Liver (tissue), 9 donors: ENCODE data around the gene GCN1. TPM values are rescaled to one million over a fixed set of nuclear protein-coding genes. Genes with fewer than 3 reads are reported as not detected.

Source experiments
- DNase-seq: peaks from one replicate; pipeline ENCODE4 v3.0.0-alpha.2; 2017; ENCODE audit warnings: low spot score
- H3K27ac ChIP-seq, 2 donors: one replicate each; pipeline ENCODE4 v1.7.0; 2013; ENCODE audit warnings: inconsistent platforms in 2 of 2, low read length in 2 of 2, control low read depth in 1 of 2, low read depth in 1 of 2, mild to moderate bottlenecking in 1 of 2
- H3K27me3 ChIP-seq, 4 donors: one replicate each; pipeline versions ENCODE4 v1.6.1 to v1.7.0; 2013; ENCODE audit warnings: low read length in 3 of 4, inconsistent platforms in 1 of 4, mild to moderate bottlenecking in 1 of 4, moderate library complexity in 1 of 4; ENCODE audit not compliant: control insufficient read depth in 4 of 4, insufficient read depth in 4 of 4
- H3K36me3 ChIP-seq, 4 donors: one replicate each; pipeline versions ENCODE4 v1.6.1 to v1.7.0; 2013; ENCODE audit warnings: low read length in 3 of 4, mild to moderate bottlenecking in 3 of 4, low read depth in 1 of 4, moderate library complexity in 1 of 4; ENCODE audit not compliant: control insufficient read depth in 4 of 4, insufficient read depth in 3 of 4
- H3K4me1 ChIP-seq, 4 donors: one replicate each; pipeline versions ENCODE4 v1.6.1 to v1.7.0; 2013; ENCODE audit warnings: low read length in 3 of 4, mild to moderate bottlenecking in 3 of 4, moderate library complexity in 1 of 4; ENCODE audit not compliant: control insufficient read depth in 4 of 4, insufficient read depth in 4 of 4
- H3K4me3 ChIP-seq, 3 donors: one replicate each; pipeline versions ENCODE4 v1.6.1 to v1.7.0; 2013; ENCODE audit warnings: low read length in 3 of 3, control low read depth in 1 of 3, low read depth in 1 of 3, mild to moderate bottlenecking in 1 of 3
- H3K9ac ChIP-seq, 2 donors: one replicate each; pipeline ENCODE4 v1.7.0; 2013; ENCODE audit warnings: low read length in 2 of 2, mild to moderate bottlenecking in 2 of 2, moderate library complexity in 2 of 2, control low read depth in 1 of 2, low read depth in 1 of 2
- H3K9me3 ChIP-seq, 4 donors: one replicate each; pipeline versions ENCODE4 v1.6.1 to v1.7.0; 2013; ENCODE audit warnings: low read length in 3 of 4; ENCODE audit not compliant: control insufficient read depth in 4 of 4
- EGR1 ChIP-seq, 2 donors: IDR thresholded peaks; 2 replicates each; pipeline ENCODE4 v1.6.1; 2016 to 2018; ENCODE audit warnings: antibody characterized with exemption in 2 of 2, low read depth in 2 of 2
- FOXA1 ChIP-seq: IDR thresholded peaks from 2 replicates; pipeline ENCODE4 v1.6.1; 2016; ENCODE audit warnings: antibody characterized with exemption
- FOXA2 ChIP-seq: IDR thresholded peaks from 2 replicates; pipeline ENCODE4 v1.6.1; 2016; ENCODE audit warnings: antibody characterized with exemption
- GABPA ChIP-seq, 2 donors: IDR thresholded peaks in 1 of 2; conservative IDR thresholded peaks in 1 of 2; 2 replicates each; pipeline ENCODE4 v1.6.1; 2016; ENCODE audit warnings: antibody characterized with exemption in 2 of 2, mild to moderate bottlenecking in 1 of 2, moderate library complexity in 1 of 2
- HNF4A ChIP-seq, 2 donors: conservative IDR thresholded peaks; 2 replicates each; pipeline ENCODE4 v1.6.1; 2016; ENCODE audit warnings: antibody characterized with exemption in 2 of 2, mild to moderate bottlenecking in 2 of 2
- HNF4G ChIP-seq: IDR thresholded peaks from 2 replicates; pipeline ENCODE4 v1.6.1; 2016; ENCODE audit warnings: antibody characterized with exemption
- JUND ChIP-seq, 2 donors: IDR thresholded peaks; 2 replicates each; pipeline ENCODE4 v1.6.1; 2016; ENCODE audit warnings: antibody characterized with exemption in 2 of 2
- MAX ChIP-seq: IDR thresholded peaks from 2 replicates; pipeline ENCODE4 v1.6.1; 2016; ENCODE audit warnings: antibody characterized with exemption
- NR2F2 ChIP-seq: IDR thresholded peaks from 2 replicates; pipeline ENCODE4 v1.6.1; 2016; ENCODE audit warnings: antibody characterized with exemption
- RAD21 ChIP-seq, 2 donors: IDR thresholded peaks; 2 replicates each; pipeline ENCODE4 v1.6.1; 2016; ENCODE audit warnings: antibody characterized with exemption in 2 of 2, mild to moderate bottlenecking in 2 of 2
- RXRA ChIP-seq, 2 donors: IDR thresholded peaks; 2 replicates each; pipeline ENCODE4 v1.6.1; 2017 to 2018; ENCODE audit warnings: antibody characterized with exemption in 2 of 2, mild to moderate bottlenecking in 1 of 2
- SP1 ChIP-seq: IDR thresholded peaks from 2 replicates; pipeline ENCODE4 v1.6.1; 2018; ENCODE audit warnings: antibody characterized with exemption, mild to moderate bottlenecking
- TAF1 ChIP-seq: conservative IDR thresholded peaks from 2 replicates; pipeline ENCODE4 v1.6.1; 2016; ENCODE audit warnings: antibody characterized with exemption, mild to moderate bottlenecking
- YY1 ChIP-seq: IDR thresholded peaks from 2 replicates; pipeline ENCODE4 v1.6.1; 2016; ENCODE audit warnings: antibody characterized with exemption, mild to moderate bottlenecking
- WGBS: extraction: QIAGEN DNeasy Blood & Tissue Kit; methylation state at CpG from one replicate; pipeline ENCODE4 v1.1.7; 2013; 5-methylcytosine and 5-hydroxymethylcytosine counted together
- polyA plus RNA-seq, 2 donors: library from polyadenylated mRNA; stranded (reverse) in 1 of 2; unstranded in 1 of 2; fragments of 200-250 nt in 1 of 2; fragments of >200 nt in 1 of 2; fragmentation: Nextera tagmentation in 1 of 2; extraction: Ambion mirVana in 1 of 2; gene quantifications; one replicate each; pipeline versions ENCODE4 v1.2.1 to v1.2.3, GENCODE V29; 2013 to 2015
- total RNA-seq, 2 donors: library from RNA; depleted of rRNA; stranded (reverse); fragments of >200 nt; gene quantifications; one replicate each; pipeline ENCODE4 v1.2.3, GENCODE V29; 2014
- TF ChIP-seq, protein P1 (sequence below): fragments of 150-350 bp; IDR thresholded peaks from 2 replicates; pipeline ENCODE4 v1.5.1; 2017; ENCODE audit warnings: improper control_type of control experiment, low read depth, low read length; ENCODE audit not compliant: missing input control
- TF ChIP-seq, protein P2 (sequence below): IDR thresholded peaks from 2 replicates; pipeline ENCODE4 v1.6.1; 2016; ENCODE audit warnings: antibody characterized with exemption
- TF ChIP-seq, protein P3 (sequence below): IDR thresholded peaks from 2 replicates; pipeline ENCODE4 v1.6.1; 2016; ENCODE audit warnings: antibody characterized with exemption, mild to moderate bottlenecking
- TF ChIP-seq, protein P4 (sequence below): IDR thresholded peaks from 2 replicates; pipeline ENCODE4 v1.6.1; 2016; ENCODE audit warnings: antibody characterized with exemption
- donor health status: healthy.
- donor health status: healthy.
- donor health status: healthy.
- donor health status: healthy.
- donor health status: healthy.

The GCN1 gene
- total and polyA plus RNA-seq, 4 donors = 7.3 to 78.6 (median 25.8) TPM

- H3K27ac ChIP-seq = no peak overlapping the region
- 88% methylated on average over 8 of the region's 8 CpGs for WGBS
- no peaks in the 10 kb centered on the region for H3K27me3 ChIP-seq
- TF ChIP-seq, protein P1, sequence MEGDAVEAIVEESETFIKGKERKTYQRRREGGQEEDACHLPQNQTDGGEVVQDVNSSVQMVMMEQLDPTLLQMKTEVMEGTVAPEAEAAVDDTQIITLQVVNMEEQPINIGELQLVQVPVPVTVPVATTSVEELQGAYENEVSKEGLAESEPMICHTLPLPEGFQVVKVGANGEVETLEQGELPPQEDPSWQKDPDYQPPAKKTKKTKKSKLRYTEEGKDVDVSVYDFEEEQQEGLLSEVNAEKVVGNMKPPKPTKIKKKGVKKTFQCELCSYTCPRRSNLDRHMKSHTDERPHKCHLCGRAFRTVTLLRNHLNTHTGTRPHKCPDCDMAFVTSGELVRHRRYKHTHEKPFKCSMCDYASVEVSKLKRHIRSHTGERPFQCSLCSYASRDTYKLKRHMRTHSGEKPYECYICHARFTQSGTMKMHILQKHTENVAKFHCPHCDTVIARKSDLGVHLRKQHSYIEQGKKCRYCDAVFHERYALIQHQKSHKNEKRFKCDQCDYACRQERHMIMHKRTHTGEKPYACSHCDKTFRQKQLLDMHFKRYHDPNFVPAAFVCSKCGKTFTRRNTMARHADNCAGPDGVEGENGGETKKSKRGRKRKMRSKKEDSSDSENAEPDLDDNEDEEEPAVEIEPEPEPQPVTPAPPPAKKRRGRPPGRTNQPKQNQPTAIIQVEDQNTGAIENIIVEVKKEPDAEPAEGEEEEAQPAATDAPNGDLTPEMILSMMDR = no peak
- TF ChIP-seq JUND (IDR thresholded peaks at IDR 0.05) = no peak
- no peak for TF ChIP-seq YY1
- no peak for TF ChIP-seq GABPA (IDR thresholded peaks at IDR 0.05 in 1 of 2, conservative IDR thresholded peaks at IDR 0.05 in 1 of 2)
- no peak for TF ChIP-seq MAX
- TF ChIP-seq FOXA2 = no peak
- no peak for TF ChIP-seq EGR1 (IDR thresholded peaks at IDR 0.05; ENCODE audit: low read depth in 2 of 2)
- TF ChIP-seq RAD21 (IDR thresholded peaks at IDR 0.05) = no peak
- TF ChIP-seq, protein P2, sequence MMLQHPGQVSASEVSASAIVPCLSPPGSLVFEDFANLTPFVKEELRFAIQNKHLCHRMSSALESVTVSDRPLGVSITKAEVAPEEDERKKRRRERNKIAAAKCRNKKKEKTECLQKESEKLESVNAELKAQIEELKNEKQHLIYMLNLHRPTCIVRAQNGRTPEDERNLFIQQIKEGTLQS = no peak
- no peak for TF ChIP-seq RXRA (IDR thresholded peaks at IDR 0.05)
- TF ChIP-seq FOXA1 = no peak
- no peak for TF ChIP-seq NR2F2
- no peak for TF ChIP-seq HNF4G
- TF ChIP-seq, protein P3, sequence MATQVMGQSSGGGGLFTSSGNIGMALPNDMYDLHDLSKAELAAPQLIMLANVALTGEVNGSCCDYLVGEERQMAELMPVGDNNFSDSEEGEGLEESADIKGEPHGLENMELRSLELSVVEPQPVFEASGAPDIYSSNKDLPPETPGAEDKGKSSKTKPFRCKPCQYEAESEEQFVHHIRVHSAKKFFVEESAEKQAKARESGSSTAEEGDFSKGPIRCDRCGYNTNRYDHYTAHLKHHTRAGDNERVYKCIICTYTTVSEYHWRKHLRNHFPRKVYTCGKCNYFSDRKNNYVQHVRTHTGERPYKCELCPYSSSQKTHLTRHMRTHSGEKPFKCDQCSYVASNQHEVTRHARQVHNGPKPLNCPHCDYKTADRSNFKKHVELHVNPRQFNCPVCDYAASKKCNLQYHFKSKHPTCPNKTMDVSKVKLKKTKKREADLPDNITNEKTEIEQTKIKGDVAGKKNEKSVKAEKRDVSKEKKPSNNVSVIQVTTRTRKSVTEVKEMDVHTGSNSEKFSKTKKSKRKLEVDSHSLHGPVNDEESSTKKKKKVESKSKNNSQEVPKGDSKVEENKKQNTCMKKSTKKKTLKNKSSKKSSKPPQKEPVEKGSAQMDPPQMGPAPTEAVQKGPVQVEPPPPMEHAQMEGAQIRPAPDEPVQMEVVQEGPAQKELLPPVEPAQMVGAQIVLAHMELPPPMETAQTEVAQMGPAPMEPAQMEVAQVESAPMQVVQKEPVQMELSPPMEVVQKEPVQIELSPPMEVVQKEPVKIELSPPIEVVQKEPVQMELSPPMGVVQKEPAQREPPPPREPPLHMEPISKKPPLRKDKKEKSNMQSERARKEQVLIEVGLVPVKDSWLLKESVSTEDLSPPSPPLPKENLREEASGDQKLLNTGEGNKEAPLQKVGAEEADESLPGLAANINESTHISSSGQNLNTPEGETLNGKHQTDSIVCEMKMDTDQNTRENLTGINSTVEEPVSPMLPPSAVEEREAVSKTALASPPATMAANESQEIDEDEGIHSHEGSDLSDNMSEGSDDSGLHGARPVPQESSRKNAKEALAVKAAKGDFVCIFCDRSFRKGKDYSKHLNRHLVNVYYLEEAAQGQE = no peak
- no peak for TF ChIP-seq TAF1
- no peak for TF ChIP-seq SP1
- TF ChIP-seq, protein P4, sequence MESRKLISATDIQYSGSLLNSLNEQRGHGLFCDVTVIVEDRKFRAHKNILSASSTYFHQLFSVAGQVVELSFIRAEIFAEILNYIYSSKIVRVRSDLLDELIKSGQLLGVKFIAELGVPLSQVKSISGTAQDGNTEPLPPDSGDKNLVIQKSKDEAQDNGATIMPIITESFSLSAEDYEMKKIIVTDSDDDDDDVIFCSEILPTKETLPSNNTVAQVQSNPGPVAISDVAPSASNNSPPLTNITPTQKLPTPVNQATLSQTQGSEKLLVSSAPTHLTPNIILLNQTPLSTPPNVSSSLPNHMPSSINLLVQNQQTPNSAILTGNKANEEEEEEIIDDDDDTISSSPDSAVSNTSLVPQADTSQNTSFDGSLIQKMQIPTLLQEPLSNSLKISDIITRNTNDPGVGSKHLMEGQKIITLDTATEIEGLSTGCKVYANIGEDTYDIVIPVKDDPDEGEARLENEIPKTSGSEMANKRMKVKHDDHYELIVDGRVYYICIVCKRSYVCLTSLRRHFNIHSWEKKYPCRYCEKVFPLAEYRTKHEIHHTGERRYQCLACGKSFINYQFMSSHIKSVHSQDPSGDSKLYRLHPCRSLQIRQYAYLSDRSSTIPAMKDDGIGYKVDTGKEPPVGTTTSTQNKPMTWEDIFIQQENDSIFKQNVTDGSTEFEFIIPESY = no peak
- TF ChIP-seq HNF4A (conservative IDR thresholded peaks at IDR 0.05) = no peak
- H3K9ac ChIP-seq = no peak overlapping the region
- H3K36me3 ChIP-seq = peaks cover 13 to 73% (median 55%) of the 10 kb centered on the region in 4 donors
- no peak for DNase-seq
- H3K4me3 ChIP-seq = no peak overlapping the region
- H3K9me3 ChIP-seq = no peaks in the 10 kb centered on the region
- no peaks in the 10 kb centered on the region for H3K4me1 ChIP-seq
Observed at GRCh38 chr12:120181991-120182631, 12.4 kb downstream of the GCN1 start.
